ENCODE results near the gene ARFRP1. TPM values are rescaled to one million over a fixed set of nuclear protein-coding genes. Genes with fewer than 3 reads are reported as not detected.

ARFRP1 gene
- total and polyA plus RNA-seq, 2 of the 13 experiments (the other 11 are each of a cell fraction or from before 2014, with no cell fraction given), result 32.0 to 51.1 TPM

GRCh38 chr20:63740627-63741353 is 33.0 kb upstream of the ARFRP1 start (continued):
- peak; percentile 95 for TF ChIP-seq ZNF205 (CRISPR knock-in tag; IDR thresholded peaks at IDR 0.05)
- peak; percentile 97 for TF ChIP-seq DMAP1 (CRISPR knock-in tag; IDR thresholded peaks at IDR 0.05)
- TF ChIP-seq ZNF572 (CRISPR knock-in tag; IDR thresholded peaks at IDR 0.05), result peak; percentile 98
- peak; percentile 33; the same call in 1 of the 2 replicates for TF ChIP-seq DNMT1 (CRISPR knock-in tag; IDR thresholded peaks at IDR 0.05)
- TF ChIP-seq NCOA1 (CRISPR knock-in tag; IDR thresholded peaks at IDR 0.05), result peak; percentile 92

DNA sequence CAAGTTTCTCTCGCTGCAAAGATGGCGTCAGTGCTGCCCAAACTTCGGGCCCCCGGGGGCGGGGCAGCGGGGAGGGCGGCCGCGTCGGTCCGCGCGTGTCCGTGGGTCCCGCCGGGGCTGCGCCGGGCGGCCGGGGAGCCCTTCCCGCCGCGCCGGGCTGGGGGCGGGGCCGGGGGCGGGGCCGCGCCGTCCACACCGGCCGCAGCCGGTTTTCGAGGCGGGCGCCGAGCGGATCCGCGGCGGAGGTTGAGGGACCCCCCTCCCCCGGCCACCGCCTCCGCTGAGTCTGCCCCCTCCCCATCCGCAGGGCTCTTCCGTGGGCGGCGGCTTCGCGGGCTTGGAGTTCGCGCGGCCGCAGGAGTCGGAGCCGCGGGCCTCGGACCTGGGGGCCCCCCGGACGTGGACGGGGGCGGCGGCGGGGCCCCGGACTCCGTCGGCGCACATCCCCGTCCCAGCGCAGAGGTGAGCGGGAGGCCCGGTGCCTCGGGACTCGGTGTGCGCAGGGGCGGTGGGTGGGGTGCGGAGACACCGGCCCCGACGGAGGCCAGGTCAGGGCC is 32.4 kb upstream of the ARFRP1 start:
- POLR2A ChIA-PET, result interaction anchor here (0.6 to 2.4 kb wide), 27 partner anchors 10 to 322 kb away, joined by 3 to 41 read pairs (median 6); partner anchors contain the start of genes ARFRP1, DNAJC5, GMEB2 and PRPF6
- FAIRE-seq (no peak), ATAC-seq (no peak), DNase-seq (ENCODE audit: low spot score) (no peak)
- Histone ChIP-seq H3K27me3 (ENCODE audit: control insufficient read depth in 1 of 2, insufficient read depth in 2 of 2, low read length in 2 of 2) (no peaks in the 10 kb centered on the region), H3K9me3 (ENCODE audit: low read length) (no peaks in the 10 kb centered on the region), H2AFZ (ENCODE audit: low read length) (no peak overlapping the region), H3K4me2 (ENCODE audit: low read depth, low read length) (peak overlapping the region; percentile 95), H3K79me2 (ENCODE audit: insufficient read depth, low read length) (peaks cover 23% of the 10 kb centered on the region), H4K20me1 (ENCODE audit: insufficient read depth, low read length) (no peaks in the 10 kb centered on the region), H3K36me3 (replicated peaks in 1 of 2; ENCODE audit: control insufficient read depth in 1 of 2, insufficient read depth in 2 of 2, low read length in 2 of 2) (peaks cover 25 to 28% of the 10 kb centered on the region in 2 experiments), H3K4me3 (replicated peaks in 1 of 3; ENCODE audit: insufficient read depth in 1 of 3, low read depth in 2 of 3, low read length in 3 of 3) (peak overlapping the region; percentile 61 to 84 (median 83)), H3K9ac (ENCODE audit: insufficient read depth, low read depth, low read length) (peak overlapping the region; percentile 84), H3K4me1 (ENCODE audit: insufficient read depth, low read length) (peaks cover 64% of the 10 kb centered on the region), H3K27ac (ENCODE audit: extremely low read length, insufficient read depth, low read length) (peak overlapping the region; percentile 92)
- intact Hi-C loops (cut with micrococcal nuclease; ENCODE audit: unreplicated experiment), result loop anchor here (2.0 to 10.0 kb wide), 3 partner anchors 33 to 125 kb away; partner anchors contain the start of genes ABHD16B, ARFRP1 and TPD52L2
- in situ Hi-C loops (cut with HindIII; ENCODE audit: extremely low pct_ligation_motif_present, low pct_unique_long_range_greater_than_20kb), result loop anchor here (5.0 kb wide), 1 partner anchor 33 kb away; the partner anchor contains the start of genes ARFRP1 and ZGPAT
- CTCF ChIA-PET (ENCODE audit: low intra/inter-chr PET ratio, low total read pairs), result no interaction called here
- 0% methylated on average over 10 of the region's 80 CpGs for WGBS (ENCODE audit: low lambda C conversion rate)
- no TSS peak for BruUV-seq (replicated peaks)
- TF ChIP-seq RAD51 (IDR thresholded peaks at IDR 0.05; ENCODE audit: borderline replicate concordance) (no peak), ZNF713 (CRISPR knock-in tag; IDR thresholded peaks at IDR 0.05) (no peak), ZMYM2 (CRISPR knock-in tag; IDR thresholded peaks at IDR 0.05) (no peak), RNF2 (conservative IDR thresholded peaks at IDR 0.05; ENCODE audit: low read depth) (no peak), MAFG (CRISPR knock-in tag; IDR thresholded peaks at IDR 0.05) (peak; percentile 14; the same call in 1 of the 2 replicates), SAP130 (CRISPR knock-in tag; IDR thresholded peaks at IDR 0.05; ENCODE audit: low read depth) (no peak), ZNF670 (CRISPR knock-in tag; IDR thresholded peaks at IDR 0.05; ENCODE audit: borderline replicate concordance) (no peak), IRX3 (CRISPR knock-in tag; IDR thresholded peaks at IDR 0.05; ENCODE audit: borderline replicate concordance, low read depth) (peak; percentile 27), ZNF468 (CRISPR knock-in tag; IDR thresholded peaks at IDR 0.05) (no peak), GPBP1L1 (CRISPR knock-in tag; IDR thresholded peaks at IDR 0.05) (no peak), YEATS2 (CRISPR knock-in tag; IDR thresholded peaks at IDR 0.05; ENCODE audit: borderline replicate concordance) (no peak), ZNF703 (CRISPR knock-in tag; IDR thresholded peaks at IDR 0.05; ENCODE audit: borderline replicate concordance) (no peak), ZNF687 (CRISPR knock-in tag; IDR thresholded peaks at IDR 0.05) (no peak), ZNF33B (CRISPR knock-in tag; IDR thresholded peaks at IDR 0.05) (no peak)
